ENCODE data around the gene SLC6A2.
"Not testable (repeated sequence)": the region's sequence is repeated elsewhere in the genome, so short reads cannot be mapped to it uniquely, and the experiment has no call there.

SLC6A2 gene

GRCh38 chr16:55725055-55725777 is 69.4 kb downstream of the SLC6A2 start:
- no peak for DNase-seq

DNA sequence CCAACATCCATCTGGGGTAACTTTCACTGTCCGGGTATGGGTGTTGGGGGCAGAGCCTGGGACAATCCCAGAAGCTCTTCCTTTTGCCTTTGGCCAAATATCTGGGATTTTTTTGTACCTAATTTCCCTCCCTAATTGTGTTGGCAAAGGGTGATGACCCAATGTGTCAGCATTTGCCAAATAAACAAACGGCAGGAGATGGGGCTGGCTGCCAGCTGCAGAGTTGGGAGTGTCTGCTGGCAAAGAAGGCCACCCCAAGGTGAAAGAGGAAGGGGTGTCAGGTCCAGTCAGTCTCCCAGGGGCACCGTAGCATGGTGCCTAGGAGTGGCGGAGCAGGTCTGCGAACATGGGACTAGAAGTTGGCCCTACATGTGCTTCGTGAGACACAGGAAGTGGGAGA is 73.0 kb downstream of the SLC6A2 start:
- DNase-seq: no peak

DNA sequence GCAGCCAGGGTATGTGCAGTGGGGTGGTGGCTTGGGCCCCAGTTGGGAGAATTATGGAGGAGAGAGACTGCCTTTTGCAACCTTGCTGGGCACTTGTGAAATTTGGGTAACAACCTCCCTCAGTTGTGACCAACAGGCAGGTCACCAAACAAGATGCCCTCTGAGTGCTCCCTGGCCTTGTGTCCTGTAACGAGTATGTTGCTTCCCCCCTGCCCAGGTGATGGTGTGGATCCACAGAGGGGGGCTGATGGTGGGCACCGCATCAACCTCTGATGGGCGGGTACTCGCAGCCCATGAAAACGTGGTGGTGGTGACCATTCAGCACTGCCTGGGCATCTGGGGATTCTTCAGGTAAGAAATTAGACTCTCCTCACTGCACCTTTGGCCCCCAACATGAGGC is 74.3 kb downstream of the SLC6A2 start:
- DNase-seq: no peak

DNA sequence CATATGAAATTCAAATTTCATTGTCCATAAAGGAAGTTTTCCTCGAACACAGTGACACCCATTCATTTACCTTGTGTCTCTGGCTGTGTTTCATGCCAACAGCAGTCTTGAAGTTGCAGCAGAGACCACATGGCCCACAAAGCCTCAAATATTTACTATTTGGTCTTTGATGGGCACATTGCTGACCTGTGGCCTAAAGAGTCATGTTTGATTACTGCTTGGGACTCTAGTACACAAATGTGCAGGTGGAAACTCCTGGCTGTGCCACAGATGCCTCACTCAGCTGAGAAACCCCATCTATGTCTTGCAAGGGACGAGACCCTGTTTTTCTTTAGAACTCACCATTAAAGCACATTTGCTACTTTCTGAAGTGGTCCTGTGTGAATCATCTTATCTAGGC is 76.7 kb downstream of the SLC6A2 start:
- DNase-seq: no peak

DNA sequence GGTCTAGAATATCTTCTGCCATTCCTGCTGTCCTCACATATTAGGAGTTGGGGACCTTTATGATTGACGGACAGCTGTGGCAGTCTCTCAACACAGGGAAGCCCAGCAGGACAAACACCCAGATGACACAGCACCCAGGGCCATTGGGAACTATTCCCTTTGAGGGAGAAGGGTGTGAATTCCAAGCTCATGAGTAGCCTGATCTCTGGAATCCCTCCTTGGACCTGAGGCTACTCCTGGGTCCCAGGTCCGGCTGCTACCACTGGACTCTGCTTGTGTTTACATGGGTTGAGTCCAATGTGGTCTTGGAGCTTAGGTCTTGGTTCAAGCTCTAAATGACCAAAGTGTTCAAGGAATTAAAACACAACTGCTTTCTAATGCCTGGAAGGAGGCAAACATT is 78.9 kb downstream of the SLC6A2 start:
- DNase-seq: no peak

DNA sequence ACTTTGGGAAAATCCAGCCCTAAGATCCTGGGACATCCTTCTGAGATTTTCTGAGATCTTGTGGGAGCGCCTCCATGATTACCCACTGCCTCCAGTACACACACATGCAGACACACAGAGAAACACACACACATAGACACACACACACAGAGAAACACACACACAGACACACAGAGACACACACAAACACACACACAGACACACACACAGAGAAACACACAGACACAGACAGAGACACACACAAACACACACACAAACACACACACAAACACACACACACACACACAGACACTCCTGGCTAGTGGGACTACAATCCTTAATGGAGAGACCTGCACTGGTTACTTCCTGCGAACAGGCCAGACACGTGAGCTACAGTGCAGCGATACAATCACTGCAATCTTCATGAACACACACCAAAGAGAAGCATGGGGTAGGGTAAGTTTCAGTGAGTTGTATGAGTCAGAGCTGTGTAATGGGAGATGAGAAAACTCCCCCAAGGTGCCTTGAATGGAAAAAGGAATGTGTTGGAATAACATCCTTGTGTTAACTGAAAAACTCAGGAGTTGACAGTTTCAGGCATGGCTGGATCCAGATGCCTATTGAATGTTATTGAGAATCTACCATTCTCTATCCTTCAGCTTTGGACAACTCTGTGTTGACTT is 79.5 kb downstream of the SLC6A2 start:
- no peak for DNase-seq

GRCh38 chr16:55736671-55737070 is 80.9 kb downstream of the SLC6A2 start:
- no peak for DNase-seq

GRCh38 chr16:55737318-55737717 is 81.5 kb downstream of the SLC6A2 start:
- DNase-seq: no peak

DNA sequence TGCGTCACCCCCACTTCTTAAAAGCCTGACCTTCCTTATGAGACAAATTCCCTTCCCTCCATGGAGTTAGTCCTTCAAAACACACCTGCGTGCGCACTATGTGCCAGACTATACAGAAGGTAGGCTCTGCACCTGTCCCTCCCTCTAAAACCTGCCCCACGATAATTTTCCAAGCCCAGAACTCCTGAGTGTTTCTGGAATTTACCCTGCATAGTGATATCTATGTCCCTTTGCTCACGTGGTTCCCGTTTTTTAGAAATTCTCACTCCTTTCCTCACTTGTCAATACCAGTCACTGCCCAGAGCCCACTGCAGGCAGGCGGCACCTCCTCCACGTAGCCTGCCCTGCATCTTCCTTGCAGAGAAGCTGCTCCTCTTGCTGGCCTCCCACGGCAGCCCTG is 82.2 kb downstream of the SLC6A2 start:
- DNase-seq: no peak

DNA sequence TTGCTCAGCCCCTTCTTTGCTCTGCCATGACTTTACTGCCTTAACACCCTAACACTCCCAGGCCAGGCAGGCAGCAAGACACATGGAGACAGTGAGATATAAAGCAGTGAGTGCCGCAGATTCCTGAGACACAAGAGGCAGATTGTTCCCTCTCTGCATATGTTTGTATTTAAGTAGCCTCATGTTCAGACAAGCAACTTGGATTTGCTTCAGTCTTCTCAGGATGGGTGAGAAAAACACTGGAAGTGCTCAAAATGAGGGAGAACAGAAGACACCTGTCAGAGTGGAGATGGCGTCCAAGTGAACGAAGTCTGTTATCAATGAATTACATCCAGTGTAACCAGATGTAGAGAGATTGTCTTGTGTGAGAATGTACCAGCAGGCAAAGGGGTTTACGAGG is 90.3 kb downstream of the SLC6A2 start:
- DNase-seq: no peak

DNA sequence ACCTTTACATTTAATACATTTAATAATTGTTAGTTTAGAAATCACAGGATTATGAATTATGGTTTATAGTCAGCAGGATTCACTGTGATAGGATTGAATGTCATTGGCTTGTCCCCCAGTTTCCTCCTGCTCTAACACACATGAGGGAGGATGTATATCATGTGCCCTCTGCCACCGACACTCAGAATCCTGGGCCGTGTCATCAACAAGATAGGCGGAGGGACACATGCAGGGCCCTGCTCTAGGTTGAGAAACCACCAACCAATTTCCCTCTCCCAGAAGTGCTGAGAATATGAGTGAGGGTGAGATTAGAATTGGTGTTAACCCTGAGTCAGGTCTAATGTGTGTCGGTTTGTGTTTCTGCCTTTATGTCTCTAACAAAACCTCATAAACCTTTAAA is 92.0 kb downstream of the SLC6A2 start:
- no peak for DNase-seq

DNA sequence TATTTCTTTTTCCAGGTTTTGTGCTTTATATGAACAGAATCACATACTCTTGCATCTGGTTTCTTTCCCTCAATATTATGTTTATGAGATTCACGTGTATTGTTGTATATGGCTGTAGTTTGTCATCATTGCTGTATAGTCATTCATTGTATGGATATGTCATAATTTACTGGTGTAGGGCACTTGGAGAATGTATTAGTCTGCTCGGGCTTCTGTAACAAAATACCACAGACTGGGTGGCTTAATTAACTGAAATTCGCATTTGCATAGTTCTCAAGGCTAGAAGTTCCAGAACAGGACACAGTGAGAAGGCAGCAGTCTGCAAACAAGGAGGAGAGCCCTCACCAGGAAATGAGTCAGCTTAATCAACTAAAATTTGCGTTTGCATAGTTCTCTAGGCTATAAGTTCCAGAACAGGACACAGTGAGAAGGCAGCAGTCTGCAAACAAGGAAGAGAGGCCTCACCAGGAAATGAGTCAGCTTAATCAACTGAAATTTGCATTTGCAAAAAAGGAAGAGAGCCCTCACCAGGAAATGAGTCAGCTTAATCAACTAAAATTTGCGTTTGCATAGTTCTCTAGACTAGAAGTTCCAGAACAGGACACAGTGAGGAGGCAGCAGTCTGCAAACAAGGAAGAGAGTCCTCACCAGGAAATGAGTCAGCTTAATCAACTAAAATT is 96.8 kb downstream of the SLC6A2 start:
- not testable (repeated sequence) for DNase-seq

DNA sequence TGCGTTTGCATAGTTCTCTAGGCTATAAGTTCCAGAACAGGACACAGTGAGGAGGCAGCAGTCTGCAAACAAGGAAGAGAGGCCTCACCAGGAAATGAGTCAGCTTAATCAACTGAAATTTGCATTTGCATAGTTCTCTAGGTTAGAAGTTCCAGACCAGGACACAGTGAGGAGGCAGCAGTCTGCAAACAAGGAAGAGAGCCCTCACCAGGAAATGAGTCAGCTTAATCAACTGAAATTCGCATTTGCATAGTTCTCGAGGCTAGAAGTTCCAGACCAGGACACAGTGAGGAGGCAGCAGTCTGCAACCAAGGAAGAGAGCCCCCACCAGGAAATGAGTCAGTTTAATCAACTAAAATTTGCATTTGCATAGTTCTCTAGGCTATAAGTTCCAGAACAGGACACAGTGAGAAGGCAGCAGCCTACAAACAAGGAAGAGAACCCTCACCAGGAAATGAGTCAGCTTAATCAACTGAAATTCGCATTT is 97.4 kb downstream of the SLC6A2 start:
- not testable (repeated sequence) for DNase-seq
